CD4-positive, alpha-beta T cell treated with Interleukin-1 beta for 1 hour (primary cell): ENCODE results near the gene KRT5.
"Not testable (repeated sequence)": the region's sequence is repeated elsewhere in the genome, so short reads cannot be mapped to it uniquely, and the experiment has no call there.

Experiments
- DNase-seq, 2 donors: peaks; one replicate each; pipeline ENCODE4 v3.0.0-alpha.2; 2020 to 2022

Gene KRT5

GRCh38 chr12:52493172-52493571, 27.0 kb downstream of the KRT5 start, which contains the start of gene KRT6A:
KRT6A (minus strand) TSS chr12:52493257; CDS start chr12:52493188, 69 bp downstream.
- no peak for DNase-seq

GRCh38 chr12:52492405-52492804, 27.8 kb downstream of the KRT5 start:
- DNase-seq: not testable (repeated sequence)

- not testable (repeated sequence) for DNase-seq
These were observed 28.7 kb downstream of the KRT5 start for GRCh38 chr12:52491495-52491894.

- no peak for DNase-seq
These were observed 31.5 kb downstream of the KRT5 start for GRCh38 chr12:52488736-52489135.

GRCh38 chr12:52487744-52488443, 32.3 kb downstream of the KRT5 start:
- DNase-seq: not testable (repeated sequence)

- DNase-seq: no peak
These were observed 33.0 kb downstream of the KRT5 start for GRCh38 chr12:52487211-52487610.

GRCh38 chr12:52486166-52487105, 33.8 kb downstream of the KRT5 start:
- DNase-seq: no peak

GRCh38 chr12:52480073-52480472, 40.1 kb downstream of the KRT5 start:
- no peak for DNase-seq

- no peak for DNase-seq
These were observed 42.5 kb downstream of the KRT5 start for GRCh38 chr12:52477651-52478050.

- DNase-seq: no peak
These were observed 46.0 kb downstream of the KRT5 start for GRCh38 chr12:52474212-52474611.

- no peak for DNase-seq
These were observed 46.4 kb downstream of the KRT5 start, which contains the start of gene KRT6C for GRCh38 chr12:52473768-52474167. KRT6C (minus strand) TSS chr12:52473805; CDS start chr12:52473737, 68 bp downstream.

- DNase-seq: no peak
These were observed 50.3 kb downstream of the KRT5 start for GRCh38 chr12:52469853-52470252.

- no peak for DNase-seq
These were observed 55.3 kb downstream of the KRT5 start for GRCh38 chr12:52464897-52465296.
